Activated CD4-positive, alpha-beta T cell treated with anti-CD3 and anti-CD28 coated beads, Interleukin-2, amount 10 ng/mL, durations not matched to agents 7 days and 5 days (primary cell): ENCODE results near the gene M1AP. TPM values are rescaled to one million over a fixed set of nuclear protein-coding genes. Genes with fewer than 3 reads are reported as not detected.

ENCODE experiments used
- CTCF ChIA-PET: fragments of 350-600 bp; sonication (Branson Sonifier 250); formaldehyde crosslinking; loops from one replicate; lab custom pipeline; 2021; ENCODE audit warnings: antibody characterized with exemption; lab: Charles Lee
- POLR2A ChIA-PET: fragments of 350-600 bp; sonication (Branson Sonifier 250); formaldehyde crosslinking; loops from one replicate; lab custom pipeline; 2021; ENCODE audit warnings: antibody characterized with exemption; lab: Charles Lee
- DNase-seq: peaks from one replicate; pipeline ENCODE4 v3.0.0-alpha.2; 2020
- H3K27ac Mint-ChIP-seq: one replicate; pipeline ENCODE4 v1.8.0; 2021; ENCODE audit warnings: mild to moderate bottlenecking, moderate library complexity, mixed read lengths
- H3K27me3 Mint-ChIP-seq: one replicate; pipeline ENCODE4 v1.8.0; 2021; ENCODE audit warnings: mixed read lengths
- H3K36me3 Mint-ChIP-seq: one replicate; pipeline ENCODE4 v1.8.0; 2021; ENCODE audit warnings: low read depth, mixed read lengths
- H3K4me1 Mint-ChIP-seq: one replicate; pipeline ENCODE4 v1.8.0; 2021; ENCODE audit warnings: mixed read lengths
- H3K4me3 Mint-ChIP-seq: one replicate; pipeline ENCODE4 v1.8.0; 2021; ENCODE audit warnings: mild to moderate bottlenecking, moderate library complexity, mixed read lengths
- H3K9me3 Mint-ChIP-seq: one replicate; pipeline ENCODE4 v1.8.0; 2021; ENCODE audit warnings: mixed read lengths
- total RNA-seq, 2 experiments: library from RNA; stranded (reverse); gene quantifications; one replicate each; pipeline ENCODE4 v1.2.3, GENCODE V29; 2021

The M1AP gene
- total RNA-seq, 2 experiments from 2014 or later = not detected

DNA sequence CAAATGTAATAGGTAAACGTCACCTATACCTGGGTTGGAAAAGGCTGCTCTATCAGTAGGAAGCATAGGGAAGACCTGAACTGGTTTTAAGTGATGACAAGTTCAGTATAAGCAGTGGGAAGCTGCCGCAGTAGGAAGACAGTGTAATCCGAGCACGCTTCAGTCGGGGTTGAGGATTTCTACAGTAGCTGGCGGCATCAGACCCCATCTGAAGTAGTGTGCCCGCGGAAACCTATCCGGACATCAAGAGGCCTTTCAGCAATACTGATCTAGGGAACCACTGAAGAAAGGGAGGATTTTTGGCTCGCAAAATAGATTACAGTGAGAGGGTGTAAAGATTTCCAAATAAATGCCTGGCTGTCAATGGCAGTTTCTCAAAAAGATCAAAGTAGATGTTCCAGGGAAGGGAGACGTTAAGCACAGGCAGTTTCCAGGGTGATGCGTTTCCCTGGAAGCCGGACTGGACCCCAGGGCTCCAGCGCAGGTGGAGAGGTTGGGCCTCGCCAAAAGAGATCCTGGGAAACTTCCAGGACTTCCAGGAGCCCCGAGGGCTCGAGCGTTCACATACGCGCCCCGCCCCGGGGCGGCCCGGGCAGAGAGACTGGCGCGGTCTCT, 99.7 kb downstream of the M1AP start:
- DNase-seq = no peak
- Mint-ChIP-seq H3K4me3 (peak overlapping the region; percentile 55), H3K27ac (no peak overlapping the region), H3K36me3 (no peaks in the 10 kb centered on the region), H3K9me3 (no peaks in the 10 kb centered on the region), H3K4me1 (peaks cover 16% of the 10 kb centered on the region), H3K27me3 (peaks cover 62% of the 10 kb centered on the region)
- ChIA-PET POLR2A (no interaction called here), CTCF (interaction anchor here (0.6 to 1.1 kb wide), 2 partner anchors 75 to 1354 kb away, joined by 3 to 4 read pairs; partner anchors contain the start of gene MRPL53)

DNA sequence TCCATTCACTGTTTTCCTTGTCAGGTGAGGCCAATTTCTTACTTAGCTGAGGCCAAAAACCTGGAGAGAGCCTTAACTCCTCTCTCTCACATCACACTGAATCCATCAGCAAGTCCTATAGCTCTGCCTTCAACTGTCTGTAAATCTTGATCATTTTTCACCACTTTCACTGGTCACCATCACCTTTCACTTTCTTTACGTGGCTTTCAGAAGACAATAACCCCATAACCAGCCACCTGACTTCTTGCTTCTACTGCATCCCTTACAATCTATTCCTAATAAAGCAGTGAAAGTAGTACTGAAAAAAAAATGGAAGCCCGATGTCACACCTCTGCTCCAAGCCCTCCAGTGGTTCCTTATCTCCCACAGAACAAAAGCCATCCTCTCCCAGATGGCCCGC, 102.1 kb downstream of the M1AP start:
- ChIA-PET CTCF (interaction anchor here (0.7 to 1.7 kb wide), 4 partner anchors 10 to 42 kb away, joined by 3 to 5 read pairs (median 4); no protein-coding TSS in a partner anchor), POLR2A (no interaction called here)
- Mint-ChIP-seq H3K36me3 (no peaks in the 10 kb centered on the region), H3K4me3 (no peak overlapping the region), H3K4me1 (peaks cover 10% of the 10 kb centered on the region), H3K27ac (no peak overlapping the region), H3K27me3 (peaks cover 62% of the 10 kb centered on the region), H3K9me3 (no peaks in the 10 kb centered on the region)
- no peak for DNase-seq

DNA sequence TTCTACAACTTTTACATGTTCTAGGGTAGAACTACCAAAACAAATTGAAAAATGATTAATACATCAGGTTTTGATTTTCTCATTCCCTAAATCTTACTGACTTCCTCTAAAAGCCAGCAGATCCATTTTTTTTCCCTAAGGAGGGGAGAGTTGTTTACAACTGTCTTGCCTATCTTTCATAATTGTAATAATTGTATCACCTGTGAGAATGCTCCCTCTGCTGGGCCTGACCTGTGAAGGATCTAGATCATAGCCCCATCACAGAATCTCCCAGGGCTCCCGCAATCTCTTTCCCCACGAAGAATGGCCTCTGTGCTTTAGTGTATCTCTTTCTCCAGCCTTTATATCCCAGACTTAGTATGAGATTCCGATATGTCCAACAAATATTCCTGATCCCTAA, 103.5 kb downstream of the M1AP start:
- Mint-ChIP-seq H3K27ac (no peak overlapping the region), H3K27me3 (peaks cover 54% of the 10 kb centered on the region), H3K36me3 (no peaks in the 10 kb centered on the region), H3K9me3 (no peaks in the 10 kb centered on the region), H3K4me3 (no peak overlapping the region), H3K4me1 (peaks cover 8% of the 10 kb centered on the region)
- DNase-seq = no peak
- POLR2A ChIA-PET = no interaction called here
- CTCF ChIA-PET = interaction anchor here (0.8 to 1.4 kb wide), 3 partner anchors 13 to 32 kb away, joined by 3 to 5 read pairs (median 4); no protein-coding TSS in a partner anchor

DNA sequence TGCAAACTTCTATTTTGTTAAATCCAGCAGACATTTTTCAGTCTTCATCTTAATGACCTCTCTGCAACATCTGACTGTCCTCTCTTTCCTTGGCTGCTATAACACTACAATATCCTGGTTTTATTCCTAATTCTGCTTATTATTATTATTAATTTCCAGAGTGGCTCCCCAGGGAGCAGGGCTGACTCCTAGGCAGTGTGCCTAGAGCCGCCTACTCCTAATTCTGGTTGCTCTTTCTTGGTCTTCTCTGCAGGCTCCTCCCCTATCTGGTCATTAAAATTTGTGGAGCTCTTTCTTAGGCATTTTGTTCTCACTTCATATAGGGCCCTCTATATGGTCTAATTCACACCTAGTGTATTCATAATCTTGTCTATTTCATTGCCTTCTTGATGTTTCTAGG, 105.2 kb downstream of the M1AP start:
- Mint-ChIP-seq H3K9me3 (no peaks in the 10 kb centered on the region), H3K27me3 (peaks cover 56% of the 10 kb centered on the region), H3K27ac (no peak overlapping the region), H3K4me1 (peaks cover 10% of the 10 kb centered on the region), H3K4me3 (no peak overlapping the region), H3K36me3 (no peaks in the 10 kb centered on the region)
- CTCF ChIA-PET = interaction anchor here (3.4 kb wide), 1 partner anchor 12 kb away, joined by 16 read pairs; the partner anchor contains the start of gene HTRA2
- POLR2A ChIA-PET = no interaction called here
- DNase-seq = no peak

DNA sequence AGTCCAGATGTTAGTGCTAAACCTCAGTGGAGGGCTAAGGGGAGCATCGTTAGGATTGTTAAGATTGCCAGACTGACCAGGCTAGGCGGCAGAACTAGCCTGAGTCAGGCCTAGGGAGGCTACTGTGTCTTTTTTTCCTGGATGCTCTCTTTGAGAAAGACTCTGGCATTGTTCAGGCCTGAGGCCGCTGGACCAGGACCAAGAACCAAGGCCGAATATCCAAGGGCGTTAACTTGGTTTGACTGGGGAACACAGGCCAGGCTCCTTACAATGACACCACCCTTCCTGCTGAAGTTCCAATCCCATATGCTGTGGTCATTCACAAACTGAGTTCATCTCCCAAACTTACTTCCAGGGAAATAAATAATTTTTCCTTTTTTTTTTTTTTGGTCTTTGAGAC, 107.8 kb downstream of the M1AP start:
- no peak overlapping the region for H3K27ac Mint-ChIP-seq
- no peaks in the 10 kb centered on the region for H3K9me3 Mint-ChIP-seq
- DNase-seq = no peak
- H3K36me3 Mint-ChIP-seq = no peaks in the 10 kb centered on the region
- H3K4me1 Mint-ChIP-seq = peaks cover 10% of the 10 kb centered on the region
- H3K27me3 Mint-ChIP-seq = peaks cover 43% of the 10 kb centered on the region
- ChIA-PET POLR2A (no interaction called here), CTCF (interaction anchor here (1.0 to 3.4 kb wide), 4 partner anchors 9 to 39 kb away, joined by 4 to 16 read pairs (median 4); partner anchors contain the start of gene HTRA2)
- H3K4me3 Mint-ChIP-seq = no peak overlapping the region

DNA sequence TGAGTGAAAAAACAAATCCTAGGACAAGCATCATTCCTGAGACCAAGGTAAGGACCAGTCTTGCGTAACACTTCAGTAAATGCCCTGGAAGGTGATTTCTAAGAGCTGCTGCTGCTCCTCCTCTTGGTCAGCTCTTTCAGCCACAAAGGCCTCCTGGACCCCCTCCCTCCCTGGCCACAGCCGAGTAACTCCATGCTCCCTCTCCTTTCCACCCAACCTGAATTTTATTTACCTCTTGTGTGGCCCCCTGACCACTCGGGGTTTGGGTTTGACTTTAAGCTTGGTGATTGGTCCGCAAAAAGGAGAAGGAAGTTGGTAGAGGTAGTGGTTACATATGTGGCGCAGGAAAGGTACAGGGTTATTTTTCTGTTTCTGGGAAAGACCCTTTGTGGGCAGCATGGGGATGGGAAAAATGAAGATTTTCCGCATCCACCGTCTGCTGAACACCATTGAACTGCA, 109.2 kb downstream of the M1AP start:
- H3K4me1 Mint-ChIP-seq = peaks cover 10% of the 10 kb centered on the region
- no peak overlapping the region for H3K4me3 Mint-ChIP-seq
- DNase-seq = no peak
- no peak overlapping the region for H3K27ac Mint-ChIP-seq
- H3K36me3 Mint-ChIP-seq = no peaks in the 10 kb centered on the region
- CTCF ChIA-PET = interaction anchor here (0.9 to 2.1 kb wide), 7 partner anchors 9 to 418 kb away, joined by 3 to 7 read pairs (median 4); partner anchors contain the start of genes AUP1 and HTRA2
- peaks cover 34% of the 10 kb centered on the region for H3K27me3 Mint-ChIP-seq
- no peaks in the 10 kb centered on the region for H3K9me3 Mint-ChIP-seq
- POLR2A ChIA-PET = interaction anchor here (0.7 kb wide), 1 partner anchor 147 kb away, joined by 3 read pairs; no protein-coding TSS in a partner anchor

DNA sequence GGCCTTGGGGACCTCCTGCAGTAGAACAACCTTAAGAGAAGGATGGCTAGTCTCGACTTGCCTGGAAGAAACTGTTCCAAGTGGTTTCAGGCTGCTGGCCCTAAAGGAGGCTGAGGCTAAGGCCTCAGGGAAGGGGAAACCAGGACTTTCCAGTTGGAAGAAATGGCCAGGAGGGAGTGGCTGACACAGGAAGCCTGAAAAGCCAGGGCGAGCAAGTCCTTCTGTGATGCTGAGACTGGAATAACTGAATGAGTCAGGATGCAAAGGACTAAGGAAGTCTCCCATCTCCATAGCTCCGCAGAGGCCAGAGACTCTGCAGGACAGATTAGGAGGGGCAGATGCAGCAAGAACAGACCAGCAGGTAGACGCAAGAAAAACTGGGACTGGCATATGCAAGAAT, 111.0 kb downstream of the M1AP start:
- POLR2A ChIA-PET = no interaction called here
- peaks cover 17% of the 10 kb centered on the region for H3K4me1 Mint-ChIP-seq

DNA sequence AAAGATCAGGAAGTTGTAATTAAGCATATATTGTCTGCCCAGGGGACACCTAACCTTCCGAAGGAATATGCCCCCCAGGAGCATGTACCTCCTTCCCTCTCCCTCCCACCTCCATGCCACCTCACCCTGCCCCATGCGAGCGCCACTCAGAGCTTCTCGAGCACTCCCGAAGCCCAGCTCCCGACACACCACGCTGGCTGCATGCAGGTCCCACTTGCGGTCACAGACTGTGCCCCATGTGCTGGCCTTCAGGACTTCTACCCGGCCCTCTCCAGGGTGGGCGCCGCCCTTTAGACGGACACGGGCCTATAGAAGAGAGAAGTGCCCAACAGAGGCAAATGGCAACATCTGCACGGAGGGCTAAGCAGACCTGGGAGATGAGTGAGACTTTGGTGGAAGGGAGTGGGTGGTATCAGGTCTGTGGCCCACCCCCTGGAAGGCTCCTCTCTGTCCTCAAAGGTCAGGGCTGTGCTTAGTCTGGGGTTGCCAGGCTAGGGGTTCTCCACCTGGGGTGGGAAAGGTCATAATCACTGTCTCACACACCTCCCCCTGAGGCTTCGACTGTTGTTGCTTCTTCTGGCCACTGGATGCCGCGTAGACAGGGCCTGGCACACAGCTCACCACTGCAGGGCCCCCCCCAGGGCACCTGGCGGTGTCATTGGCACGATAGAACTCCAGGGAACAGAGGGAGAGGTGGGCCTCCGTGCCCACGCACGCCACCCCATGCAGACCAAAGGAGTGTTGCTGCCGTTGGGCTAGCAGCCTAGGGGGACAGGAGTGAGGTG, 111.8 kb downstream of the M1AP start:
- Mint-ChIP-seq H3K4me3 (no peak overlapping the region), H3K27me3 (peaks cover 24% of the 10 kb centered on the region), H3K27ac (no peak overlapping the region), H3K9me3 (no peaks in the 10 kb centered on the region), H3K36me3 (peaks cover 9% of the 10 kb centered on the region), H3K4me1 (peaks cover 25% of the 10 kb centered on the region)
- POLR2A ChIA-PET = no interaction called here
- CTCF ChIA-PET = interaction anchor here (0.7 to 1.9 kb wide), 4 partner anchors 10 to 53 kb away, joined by 3 to 6 read pairs (median 4); partner anchors contain the start of genes CCDC142 and TTC31
- no peak for DNase-seq

More for the DNA sequence above, 111.0 kb downstream of the M1AP start:
- Mint-ChIP-seq H3K9me3 (no peaks in the 10 kb centered on the region), H3K27ac (no peak overlapping the region), H3K27me3 (peaks cover 26% of the 10 kb centered on the region), H3K4me3 (no peak overlapping the region), H3K36me3 (peaks cover 4% of the 10 kb centered on the region)
- DNase-seq = no peak
- CTCF ChIA-PET = interaction anchor here (1.3 kb wide), 1 partner anchor 15 kb away, joined by 3 read pairs; no protein-coding TSS in a partner anchor

DNA sequence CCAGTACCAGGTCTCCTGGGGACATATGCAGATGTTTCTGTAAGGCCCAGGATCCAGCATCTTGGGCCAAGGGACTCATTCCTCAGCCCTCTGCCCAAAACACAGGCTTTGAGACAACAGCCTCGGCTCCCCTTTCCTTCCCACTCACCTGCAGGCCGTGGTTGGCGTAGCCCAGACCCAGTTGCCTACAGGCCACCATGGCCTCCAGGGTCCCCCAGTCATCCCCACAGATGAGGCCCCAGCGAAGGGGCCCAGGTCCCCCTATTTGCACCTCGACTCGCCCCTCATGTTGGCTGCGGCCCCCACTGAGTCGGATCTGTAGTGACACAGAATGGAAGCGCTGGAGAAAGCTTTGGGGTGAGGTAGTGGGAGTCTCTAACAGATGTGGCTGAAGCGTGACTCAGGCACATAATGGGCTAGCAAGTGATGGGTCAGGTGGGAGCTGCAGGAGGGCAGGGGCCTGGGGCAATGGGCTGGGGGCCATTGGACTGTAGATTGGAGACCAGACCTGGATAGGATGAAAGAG, 112.6 kb downstream of the M1AP start:
- no peak overlapping the region for H3K27ac Mint-ChIP-seq
- ChIA-PET CTCF (interaction anchor here (0.7 to 1.9 kb wide), 4 partner anchors 10 to 53 kb away, joined by 3 to 6 read pairs (median 4); partner anchors contain the start of genes CCDC142 and TTC31), POLR2A (no interaction called here)
- DNase-seq = no peak
- H3K27me3 Mint-ChIP-seq = peaks cover 21% of the 10 kb centered on the region
- H3K4me1 Mint-ChIP-seq = peaks cover 33% of the 10 kb centered on the region
- H3K4me3 Mint-ChIP-seq = no peak overlapping the region
- H3K9me3 Mint-ChIP-seq = no peaks in the 10 kb centered on the region
- peaks cover 12% of the 10 kb centered on the region for H3K36me3 Mint-ChIP-seq

DNA sequence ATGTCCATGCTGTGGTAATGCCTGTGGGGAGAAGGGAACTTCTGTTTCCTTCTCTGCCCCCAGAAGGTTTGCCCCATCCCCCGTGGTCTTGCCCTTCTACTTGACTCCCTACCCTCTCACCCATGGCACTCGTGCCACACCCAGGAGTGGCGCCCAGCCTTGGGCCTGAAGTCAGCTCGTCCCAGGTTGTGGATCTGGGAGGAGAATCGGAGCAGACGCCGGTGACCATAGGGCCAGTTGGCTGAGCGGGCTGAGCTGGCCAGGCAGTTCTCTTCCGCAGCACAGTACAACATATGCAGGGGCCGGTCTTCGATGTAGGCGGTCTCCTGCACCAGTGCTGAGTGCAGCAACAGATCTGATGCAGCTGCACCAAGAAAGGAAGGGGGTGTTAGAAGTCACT, 113.7 kb downstream of the M1AP start:
- no peak overlapping the region for H3K4me3 Mint-ChIP-seq
- DNase-seq = no peak
- no peak overlapping the region for H3K27ac Mint-ChIP-seq
- peaks cover 21% of the 10 kb centered on the region for H3K27me3 Mint-ChIP-seq
- peaks cover 12% of the 10 kb centered on the region for H3K36me3 Mint-ChIP-seq
- H3K9me3 Mint-ChIP-seq = no peaks in the 10 kb centered on the region
- ChIA-PET CTCF (interaction anchor here (1.6 to 1.9 kb wide), 3 partner anchors 18 to 51 kb away, joined by 4 to 6 read pairs (median 4); partner anchors contain the start of genes CCDC142 and TTC31), POLR2A (no interaction called here)
- H3K4me1 Mint-ChIP-seq = peaks cover 32% of the 10 kb centered on the region

DNA sequence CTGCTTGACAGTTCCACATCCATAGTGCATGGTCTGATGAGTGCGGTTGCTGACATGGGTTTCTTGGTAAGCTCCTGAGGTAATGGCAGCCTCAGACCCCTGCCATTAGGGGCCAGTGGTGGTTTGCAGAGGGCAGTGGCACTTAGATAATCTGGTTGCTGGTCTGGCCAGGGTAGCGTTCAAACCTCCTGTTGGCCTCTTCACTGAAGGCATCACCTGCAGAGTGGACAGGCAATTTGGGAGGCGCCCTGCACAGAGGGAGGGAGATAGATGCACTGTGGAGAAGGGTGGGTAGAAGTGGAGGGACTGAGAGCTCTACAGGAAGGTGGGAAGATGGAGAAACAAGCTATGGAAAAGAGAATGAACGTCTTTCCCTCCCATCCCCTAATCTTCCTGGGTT, 114.7 kb downstream of the M1AP start:
- ChIA-PET POLR2A (interaction anchor here (0.6 kb wide), 1 partner anchor 75 kb away, joined by 5 read pairs; the partner anchor contains the start of gene WBP1), CTCF (interaction anchor here (0.6 to 1.9 kb wide), 6 partner anchors 16 to 89 kb away, joined by 3 to 7 read pairs (median 4); partner anchors contain the start of gene MRPL53)
- peaks cover 29% of the 10 kb centered on the region for H3K4me1 Mint-ChIP-seq
- no peak for DNase-seq
- peaks cover 20% of the 10 kb centered on the region for H3K36me3 Mint-ChIP-seq
- no peak overlapping the region for H3K4me3 Mint-ChIP-seq
- no peaks in the 10 kb centered on the region for H3K9me3 Mint-ChIP-seq
- no peak overlapping the region for H3K27ac Mint-ChIP-seq
- peaks cover 12% of the 10 kb centered on the region for H3K27me3 Mint-ChIP-seq

DNA sequence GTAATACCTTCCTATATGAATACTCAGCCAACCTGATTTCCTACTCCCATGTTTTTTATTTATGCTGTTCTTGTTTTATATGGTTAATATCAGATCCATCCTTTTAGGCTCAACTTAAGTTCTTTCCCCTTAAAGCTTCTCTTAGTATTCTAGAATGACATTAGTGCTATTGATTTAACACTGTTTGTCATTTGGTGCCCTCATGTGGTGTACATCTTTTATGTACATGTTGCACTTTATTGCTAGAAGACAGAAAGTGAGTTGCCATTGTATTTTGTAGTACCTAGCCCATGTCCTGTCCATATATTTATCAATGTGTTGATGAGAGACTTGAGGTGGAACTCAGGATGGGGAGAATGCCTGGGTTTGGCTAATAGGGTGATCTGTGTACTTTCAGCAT, 115.9 kb downstream of the M1AP start:
- peaks cover 32% of the 10 kb centered on the region for H3K36me3 Mint-ChIP-seq
- H3K4me1 Mint-ChIP-seq = peaks cover 42% of the 10 kb centered on the region
- peak overlapping the region; percentile 98 for H3K4me3 Mint-ChIP-seq
- peak; percentile 60 for DNase-seq
- H3K27ac Mint-ChIP-seq = peak overlapping the region; percentile 65
- no peaks in the 10 kb centered on the region for H3K9me3 Mint-ChIP-seq
- peaks cover under 1% of the 10 kb centered on the region for H3K27me3 Mint-ChIP-seq
- POLR2A ChIA-PET = no interaction called here
- CTCF ChIA-PET = interaction anchor here (0.9 to 3.6 kb wide), 23 partner anchors 10 to 197 kb away, joined by 3 to 22 read pairs (median 4); partner anchors contain the start of genes CCDC142, MOGS, MRPL53 and TTC31
